Activated CD4-positive, alpha-beta memory T cell treated with anti-CD3 and anti-CD28 coated beads for 36 hours (primary cell): ENCODE data around the gene RASGRF2. TPM values are rescaled to one million over a fixed set of nuclear protein-coding genes. Genes with fewer than 3 reads are reported as not detected.

Source experiments
- CTCF ChIA-PET: fragments of 350-600 bp; sonication (Branson Sonifier 250); formaldehyde crosslinking; loops from one replicate; lab custom pipeline; 2021; ENCODE audit warnings: antibody characterized with exemption, inconsistent platforms; lab: Charles Lee
- POLR2A ChIA-PET: fragments of 350-600 bp; sonication (Branson Sonifier 250); formaldehyde crosslinking; loops from one replicate; lab custom pipeline; 2021; ENCODE audit warnings: antibody characterized with exemption; lab: Charles Lee
- DNase-seq: peaks from one replicate; pipeline ENCODE4 v3.0.0-alpha.2; 2020
- H3K27ac Mint-ChIP-seq: one replicate; pipeline ENCODE4 v1.8.0; 2021; ENCODE audit warnings: mixed read lengths
- H3K27me3 Mint-ChIP-seq: one replicate; pipeline ENCODE4 v1.8.0; 2021; ENCODE audit warnings: mixed read lengths
- H3K36me3 Mint-ChIP-seq: one replicate; pipeline ENCODE4 v1.8.0; 2021; ENCODE audit warnings: mixed read lengths
- H3K4me1 Mint-ChIP-seq: one replicate; pipeline ENCODE4 v1.8.0; 2021; ENCODE audit warnings: low read depth, mixed read lengths
- H3K4me3 Mint-ChIP-seq: one replicate; pipeline ENCODE4 v1.8.0; 2021; ENCODE audit warnings: mild to moderate bottlenecking, mixed read lengths
- H3K9me3 Mint-ChIP-seq: one replicate; pipeline ENCODE4 v1.8.0; 2021; ENCODE audit warnings: mixed read lengths
- intact Hi-C: fragments of 100-400 bp; cut with micrococcal nuclease; formaldehyde crosslinking; loops from one replicate; pipeline ENCODE4 v1.15.1; 2023
- total RNA-seq, 2 experiments: library from RNA; stranded (reverse); gene quantifications; one replicate each; pipeline ENCODE4 v1.2.3, GENCODE V29; 2021

RASGRF2 gene
- total RNA-seq, 2 experiments from 2014 or later = 7.6 to 8.6 TPM

DNA sequence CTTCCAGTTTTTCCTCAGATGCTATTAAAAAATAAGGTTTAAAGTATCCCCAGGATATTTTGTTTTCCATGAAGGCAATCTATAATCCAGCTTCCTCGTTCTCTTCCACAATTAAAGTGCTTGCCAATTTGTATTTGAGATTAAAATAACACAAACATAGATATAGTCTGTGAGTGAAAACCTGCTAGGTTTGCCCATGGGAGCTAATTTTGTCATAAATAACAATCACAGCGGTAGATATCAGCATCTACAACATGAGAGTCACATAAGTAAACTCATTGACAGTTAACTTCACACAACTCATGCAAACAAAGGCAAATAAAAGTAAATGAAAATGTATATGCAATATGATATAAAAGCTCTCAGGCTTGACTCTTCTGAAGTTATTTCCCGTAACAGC lies 29.2 kb upstream of the RASGRF2 start:
- H3K27me3 Mint-ChIP-seq = no peaks in the 10 kb centered on the region
- intact Hi-C loops = no loop called here
- no peaks in the 10 kb centered on the region for H3K9me3 Mint-ChIP-seq
- H3K36me3 Mint-ChIP-seq = no peaks in the 10 kb centered on the region
- ChIA-PET CTCF (no interaction called here), POLR2A (no interaction called here)
- no peak overlapping the region for H3K27ac Mint-ChIP-seq
- H3K4me3 Mint-ChIP-seq = no peak overlapping the region
- H3K4me1 Mint-ChIP-seq = peaks cover 5% of the 10 kb centered on the region
- DNase-seq = no peak

DNA sequence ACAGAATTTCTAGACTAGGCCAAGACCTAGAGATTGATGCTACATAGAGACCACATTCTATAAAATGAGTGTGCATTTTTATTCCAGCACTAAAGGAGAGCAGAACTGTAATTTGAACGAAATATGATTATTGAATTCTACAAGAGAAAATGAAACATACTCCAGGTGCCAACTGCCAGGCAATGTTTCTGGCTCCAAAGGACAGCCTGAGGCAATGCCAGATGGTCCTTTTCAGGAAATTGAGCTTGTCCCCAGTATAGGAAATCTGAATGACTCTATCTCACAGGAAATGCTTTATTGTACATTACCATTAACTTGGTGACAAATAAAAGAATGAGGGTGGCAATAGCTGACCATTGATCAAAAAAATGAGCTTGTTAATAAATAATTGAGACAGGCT lies 28.8 kb upstream of the RASGRF2 start:
- Mint-ChIP-seq H3K27ac (no peak overlapping the region), H3K9me3 (no peaks in the 10 kb centered on the region), H3K4me1 (peaks cover 7% of the 10 kb centered on the region), H3K36me3 (no peaks in the 10 kb centered on the region), H3K27me3 (no peaks in the 10 kb centered on the region), H3K4me3 (no peak overlapping the region)
- ChIA-PET POLR2A (no interaction called here), CTCF (no interaction called here)
- intact Hi-C loops = no loop called here
- DNase-seq = no peak

DNA sequence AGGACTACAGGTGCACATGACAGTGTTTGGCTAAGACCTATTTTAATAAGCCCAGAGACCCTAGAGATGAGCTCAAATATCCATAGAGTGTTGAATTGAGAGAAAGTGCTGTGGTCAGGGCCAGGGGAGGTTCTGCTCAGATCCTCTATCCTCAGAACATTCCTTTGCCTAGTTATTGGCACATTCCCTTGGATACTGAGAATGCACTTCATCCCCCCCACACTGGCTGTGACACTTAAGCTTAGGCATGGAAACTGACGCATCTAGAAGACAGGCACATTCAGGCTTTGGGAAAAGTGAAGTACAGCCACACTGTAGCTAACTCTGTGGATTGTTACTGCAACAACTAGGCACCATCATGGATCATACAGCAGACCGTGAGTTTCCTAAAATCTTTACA lies 27.1 kb upstream of the RASGRF2 start:
- intact Hi-C loops = no loop called here
- DNase-seq = no peak
- POLR2A ChIA-PET = no interaction called here
- H3K36me3 Mint-ChIP-seq = no peaks in the 10 kb centered on the region
- peaks cover 7% of the 10 kb centered on the region for H3K4me1 Mint-ChIP-seq
- CTCF ChIA-PET = interaction anchor here (1.0 kb wide), 1 partner anchor 175 kb away, joined by 3 read pairs; no protein-coding TSS in a partner anchor
- no peaks in the 10 kb centered on the region for H3K27me3 Mint-ChIP-seq
- no peak overlapping the region for H3K27ac Mint-ChIP-seq
- no peak overlapping the region for H3K4me3 Mint-ChIP-seq
- H3K9me3 Mint-ChIP-seq = no peaks in the 10 kb centered on the region

DNA sequence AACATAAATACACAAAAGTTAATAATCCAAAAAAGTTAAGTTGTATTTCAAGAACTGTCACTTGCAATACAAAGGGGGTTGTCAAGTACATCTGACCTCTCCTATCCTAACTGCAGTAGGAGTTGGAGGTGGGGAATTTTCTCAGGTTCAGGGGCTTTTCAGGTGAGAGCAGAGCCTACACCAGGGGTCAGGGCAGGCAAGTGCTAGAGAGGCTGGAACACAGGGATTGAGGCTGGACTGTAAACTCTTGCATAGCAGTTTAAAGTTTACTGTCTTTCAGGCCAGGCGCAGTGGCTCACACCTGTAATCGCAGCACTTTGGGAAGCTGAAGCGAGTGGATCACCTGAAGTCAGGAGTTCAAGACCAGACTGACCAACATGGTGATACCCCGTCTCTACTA lies 25.4 kb upstream of the RASGRF2 start:
- intact Hi-C loops = no loop called here
- Mint-ChIP-seq H3K4me3 (no peak overlapping the region), H3K27ac (no peak overlapping the region), H3K4me1 (peaks cover 7% of the 10 kb centered on the region), H3K36me3 (no peaks in the 10 kb centered on the region), H3K9me3 (no peaks in the 10 kb centered on the region), H3K27me3 (no peaks in the 10 kb centered on the region)
- DNase-seq = no peak
- ChIA-PET CTCF (interaction anchor here (2.9 kb wide), 1 partner anchor 173 kb away, joined by 14 read pairs; no protein-coding TSS in a partner anchor), POLR2A (no interaction called here)

DNA sequence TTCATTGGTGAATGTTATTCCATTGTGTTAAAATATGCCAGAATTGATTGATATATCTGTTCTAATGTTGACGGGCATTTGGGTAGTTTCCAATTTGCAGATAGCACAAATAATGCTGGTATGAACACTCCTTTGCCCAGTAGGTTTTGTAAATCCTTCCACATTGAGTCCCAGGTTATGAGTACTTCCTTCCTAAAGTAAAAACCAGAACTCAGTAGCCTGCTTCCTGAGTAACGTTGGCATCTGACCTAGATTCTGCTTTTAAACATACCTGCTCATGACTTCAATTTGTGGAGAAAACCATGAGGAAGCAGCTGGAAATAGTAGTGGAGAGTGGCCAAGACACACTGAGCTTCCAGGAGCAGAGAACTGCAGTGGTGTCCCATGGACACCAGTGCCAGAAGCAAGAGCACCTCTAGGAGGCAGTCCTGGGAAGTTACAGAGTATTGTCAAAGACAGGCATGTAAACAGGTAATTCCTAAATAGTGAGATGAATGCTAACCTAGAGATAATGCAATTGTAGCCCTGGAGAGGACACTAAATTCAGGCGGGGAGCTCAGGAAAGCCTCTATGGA lies 24.3 kb upstream of the RASGRF2 start:
- H3K27ac Mint-ChIP-seq = no peak overlapping the region
- intact Hi-C loops = no loop called here
- peaks cover 7% of the 10 kb centered on the region for H3K4me1 Mint-ChIP-seq
- ChIA-PET CTCF (interaction anchor here (1.0 to 2.9 kb wide), 2 partner anchors 172 to 247 kb away, joined by 4 to 14 read pairs; no protein-coding TSS in a partner anchor), POLR2A (no interaction called here)
- H3K36me3 Mint-ChIP-seq = no peaks in the 10 kb centered on the region
- H3K4me3 Mint-ChIP-seq = no peak overlapping the region
- DNase-seq = peak; percentile 21
- no peaks in the 10 kb centered on the region for H3K27me3 Mint-ChIP-seq
- no peaks in the 10 kb centered on the region for H3K9me3 Mint-ChIP-seq

DNA sequence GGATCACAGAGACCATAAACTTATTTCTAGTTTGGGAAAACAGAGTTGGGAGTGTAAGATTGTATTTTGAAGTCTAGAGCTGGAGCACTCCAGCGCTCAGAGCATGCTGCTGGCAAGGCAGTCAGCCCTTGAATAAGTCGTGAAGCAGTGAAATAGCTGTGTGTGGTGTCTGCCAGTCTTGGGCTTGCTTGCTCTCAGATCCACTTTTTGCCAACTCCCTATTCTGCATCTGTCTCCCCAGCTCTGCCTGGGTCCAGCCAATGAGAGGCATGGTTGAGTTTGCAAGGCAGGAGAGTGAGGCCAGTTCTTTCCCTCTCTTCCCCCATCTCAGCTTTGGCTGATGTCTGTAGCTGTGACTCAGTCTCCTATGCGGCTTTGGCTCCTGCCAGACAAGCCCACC lies 23.3 kb upstream of the RASGRF2 start:
- no peaks in the 10 kb centered on the region for H3K27me3 Mint-ChIP-seq
- no peak overlapping the region for H3K27ac Mint-ChIP-seq
- H3K4me3 Mint-ChIP-seq = no peak overlapping the region
- CTCF ChIA-PET = interaction anchor here (1.0 to 2.9 kb wide), 2 partner anchors 171 to 246 kb away, joined by 4 to 14 read pairs; no protein-coding TSS in a partner anchor
- H3K4me1 Mint-ChIP-seq = peaks cover 7% of the 10 kb centered on the region
- H3K9me3 Mint-ChIP-seq = no peaks in the 10 kb centered on the region
- POLR2A ChIA-PET = no interaction called here
- intact Hi-C loops = no loop called here
- no peak for DNase-seq
- H3K36me3 Mint-ChIP-seq = no peaks in the 10 kb centered on the region

DNA sequence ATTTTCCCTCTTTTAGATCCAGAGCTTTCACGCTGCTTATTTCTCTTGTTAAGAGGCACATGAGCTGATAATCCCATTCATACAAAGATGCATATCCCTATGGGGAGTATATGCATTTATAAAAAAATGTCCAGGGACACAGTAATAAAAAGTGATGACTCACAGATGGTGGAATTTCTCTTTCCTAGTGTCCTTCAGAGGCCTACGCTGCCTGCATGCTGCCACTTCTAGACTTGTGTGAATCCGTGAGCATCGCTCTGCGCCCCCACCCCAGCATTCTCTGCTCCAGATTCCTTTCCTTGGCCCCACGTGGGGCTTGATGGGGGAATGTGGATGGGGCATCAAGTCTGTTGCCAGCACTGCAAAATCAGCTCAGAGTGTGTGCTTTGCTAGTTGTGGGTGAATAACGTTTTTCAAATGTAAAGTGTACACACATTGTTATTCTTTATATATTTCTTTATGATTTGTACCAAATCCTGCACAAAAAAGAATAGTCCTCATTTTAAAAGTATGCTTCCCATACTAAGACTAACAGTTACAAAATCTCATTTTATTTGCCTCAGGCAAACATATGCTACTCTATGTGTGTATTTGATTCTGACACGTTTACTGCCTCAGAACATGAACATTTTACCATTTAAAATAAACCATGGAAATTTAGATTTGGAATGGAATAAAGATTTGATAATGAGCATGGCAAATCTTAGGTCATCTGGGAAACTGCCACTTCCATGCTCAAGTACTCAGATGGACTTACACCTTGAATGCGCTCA lies 22.4 kb upstream of the RASGRF2 start:
- intact Hi-C loops = no loop called here
- POLR2A ChIA-PET = no interaction called here
- Mint-ChIP-seq H3K36me3 (no peaks in the 10 kb centered on the region), H3K4me1 (peaks cover 7% of the 10 kb centered on the region), H3K4me3 (no peak overlapping the region), H3K9me3 (no peaks in the 10 kb centered on the region), H3K27me3 (no peaks in the 10 kb centered on the region), H3K27ac (no peak overlapping the region)
- no peak for DNase-seq
- CTCF ChIA-PET = interaction anchor here (2.9 kb wide), 1 partner anchor 170 kb away, joined by 14 read pairs; no protein-coding TSS in a partner anchor

DNA sequence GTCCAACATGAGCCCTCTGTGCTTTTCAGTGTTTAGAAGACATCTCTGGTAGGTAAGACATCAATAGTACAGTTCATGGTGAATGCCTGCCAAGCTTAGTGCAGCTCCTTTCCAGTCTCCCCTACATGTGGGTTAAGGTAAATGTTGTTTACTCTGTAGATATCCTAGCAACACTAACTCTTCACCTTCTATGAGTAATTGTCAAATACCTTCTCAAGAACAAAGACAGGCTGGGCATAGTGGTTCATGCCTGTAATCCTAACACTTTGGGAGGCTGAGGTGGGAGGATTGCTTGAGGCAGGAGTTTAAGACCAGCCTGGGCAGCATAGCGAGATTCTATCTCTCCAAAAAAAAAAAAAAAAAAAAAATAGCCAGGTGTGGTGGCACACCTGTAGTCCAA lies 18.7 kb upstream of the RASGRF2 start:
- no peak overlapping the region for H3K4me3 Mint-ChIP-seq
- CTCF ChIA-PET = no interaction called here

DNA sequence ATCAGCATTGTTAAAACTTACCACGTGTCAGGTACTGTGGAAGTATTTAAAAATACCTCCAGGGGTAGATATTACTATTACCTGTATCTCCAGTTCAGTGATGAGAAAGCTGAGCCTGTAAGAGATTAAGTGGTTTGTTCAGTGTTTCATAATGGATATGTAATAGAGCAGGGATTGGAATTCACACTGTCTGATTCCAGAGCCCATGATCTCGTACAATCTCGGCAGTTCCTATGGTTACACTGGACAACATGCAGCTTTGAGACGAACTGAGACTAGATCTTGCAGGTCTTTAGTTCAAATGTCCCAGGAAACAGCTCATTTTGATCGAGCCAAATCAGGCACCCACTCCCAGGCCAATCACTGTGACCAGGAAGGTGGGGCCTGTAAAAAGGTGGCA lies 8.8 kb upstream of the RASGRF2 start:
- Mint-ChIP-seq H3K36me3 (no peaks in the 10 kb centered on the region), H3K9me3 (peaks cover 3% of the 10 kb centered on the region), H3K4me3 (no peak overlapping the region), H3K4me1 (no peaks in the 10 kb centered on the region), H3K27ac (no peak overlapping the region), H3K27me3 (no peaks in the 10 kb centered on the region)
- intact Hi-C loops = no loop called here
- no peak for DNase-seq
- POLR2A ChIA-PET = no interaction called here
- CTCF ChIA-PET = no interaction called here

More for the DNA sequence above, 18.7 kb upstream of the RASGRF2 start:
- peaks cover 2% of the 10 kb centered on the region for H3K9me3 Mint-ChIP-seq
- no peaks in the 10 kb centered on the region for H3K36me3 Mint-ChIP-seq
- H3K4me1 Mint-ChIP-seq = no peaks in the 10 kb centered on the region
- DNase-seq = no peak
- H3K27ac Mint-ChIP-seq = no peak overlapping the region
- H3K27me3 Mint-ChIP-seq = no peaks in the 10 kb centered on the region
- intact Hi-C loops = no loop called here
- POLR2A ChIA-PET = no interaction called here

DNA sequence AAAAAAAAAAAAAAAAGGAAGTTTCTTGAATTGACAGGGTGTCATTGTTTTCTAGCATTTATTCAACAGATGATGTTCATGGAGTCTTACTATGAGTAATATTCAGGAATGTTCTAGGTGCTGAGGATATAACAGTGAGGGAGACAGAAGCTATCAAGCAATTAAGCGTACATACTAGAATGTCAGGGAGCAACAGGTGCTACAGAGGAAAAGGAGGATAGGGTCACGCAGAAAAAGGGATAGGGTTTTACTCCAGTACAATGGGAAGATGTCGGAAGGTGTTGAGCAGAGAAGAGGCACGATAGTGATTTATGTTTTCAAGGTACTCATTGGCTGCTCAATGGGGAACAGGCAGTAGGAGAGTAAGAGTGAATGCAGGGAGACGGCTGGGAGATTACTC lies 6.6 kb upstream of the RASGRF2 start:
- Mint-ChIP-seq H3K27ac (no peak overlapping the region), H3K9me3 (no peaks in the 10 kb centered on the region), H3K36me3 (no peaks in the 10 kb centered on the region), H3K27me3 (no peaks in the 10 kb centered on the region), H3K4me1 (peaks cover 12% of the 10 kb centered on the region), H3K4me3 (no peak overlapping the region)
- DNase-seq = no peak
- ChIA-PET POLR2A (no interaction called here), CTCF (no interaction called here)
- intact Hi-C loops = no loop called here

DNA sequence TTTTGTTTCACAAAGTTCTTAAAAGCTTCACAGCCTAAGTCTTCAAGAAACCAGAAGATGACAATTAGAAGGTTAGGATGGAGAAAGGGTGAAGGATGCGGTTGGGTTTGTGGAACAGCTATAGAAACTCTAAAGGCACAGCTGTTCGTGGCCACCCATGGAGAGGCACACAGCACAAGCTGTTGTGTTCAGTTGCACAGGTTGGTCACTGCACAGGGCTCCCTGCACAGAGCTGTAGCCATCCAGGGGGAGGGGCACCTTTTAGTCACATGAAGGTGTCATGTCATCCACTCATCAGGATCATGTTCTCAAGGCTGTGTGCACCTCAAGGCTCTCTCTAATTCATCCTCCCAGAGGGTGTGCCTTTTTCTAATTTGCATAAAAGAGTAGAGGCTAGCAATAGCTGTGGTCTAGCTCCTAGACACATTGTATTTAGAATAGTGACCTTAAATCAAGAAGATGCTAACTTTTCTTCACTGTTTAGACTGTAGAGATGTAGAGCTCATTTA lies 5.0 kb upstream of the RASGRF2 start:
- Mint-ChIP-seq H3K4me3 (no peak overlapping the region), H3K27ac (no peak overlapping the region), H3K27me3 (peaks cover 6% of the 10 kb centered on the region), H3K9me3 (no peaks in the 10 kb centered on the region), H3K36me3 (no peaks in the 10 kb centered on the region), H3K4me1 (peaks cover 19% of the 10 kb centered on the region)
- POLR2A ChIA-PET = no interaction called here
- CTCF ChIA-PET = interaction anchor here (1.2 to 1.7 kb wide), 2 partner anchors 153 to 283 kb away, joined by 4 to 8 read pairs; no protein-coding TSS in a partner anchor
- DNase-seq = no peak
- intact Hi-C loops = no loop called here

DNA sequence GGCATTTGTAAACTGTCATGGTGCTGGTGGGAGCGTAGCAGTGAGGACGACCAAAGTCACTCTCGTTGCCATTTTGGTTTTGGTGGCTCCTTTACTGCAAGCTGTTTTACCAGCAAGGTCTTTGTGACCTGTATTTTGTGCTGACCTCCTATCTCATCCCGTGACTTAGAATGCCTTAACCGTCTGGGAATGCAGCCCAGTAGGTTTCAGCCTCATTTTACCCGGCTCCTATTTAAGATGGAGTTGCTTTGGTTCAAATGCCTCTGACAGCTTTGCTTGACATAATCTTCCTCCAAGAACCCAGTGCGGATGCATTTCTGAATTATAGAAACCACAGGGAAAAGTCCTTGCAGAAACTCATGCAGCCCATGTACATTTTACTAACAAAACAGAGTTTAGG lies 3.9 kb upstream of the RASGRF2 start:
- ChIA-PET CTCF (interaction anchor here (1.2 kb wide), 1 partner anchor 152 kb away, joined by 3 read pairs; no protein-coding TSS in a partner anchor), POLR2A (no interaction called here)
- H3K27me3 Mint-ChIP-seq = peaks cover 6% of the 10 kb centered on the region
- H3K4me3 Mint-ChIP-seq = no peak overlapping the region
- H3K36me3 Mint-ChIP-seq = no peaks in the 10 kb centered on the region
- peaks cover 22% of the 10 kb centered on the region for H3K4me1 Mint-ChIP-seq
- intact Hi-C loops = no loop called here
- H3K27ac Mint-ChIP-seq = no peak overlapping the region
- no peak for DNase-seq
- no peaks in the 10 kb centered on the region for H3K9me3 Mint-ChIP-seq
